Measurements from ENCODE around the gene ZC3H7A. TPM values are rescaled to one million over a fixed set of nuclear protein-coding genes. Genes with fewer than 3 reads are reported as not detected.
"Not testable (repeated sequence)": the region's sequence is repeated elsewhere in the genome, so short reads cannot be mapped to it uniquely, and the experiment has no call there.

Gene ZC3H7A
- total and polyA plus RNA-seq, 8 donors, result 20.0 to 39.6 (median 30.2) TPM

- DNase-seq (no peak), FAIRE-seq (no peak), ATAC-seq (no peak)
- Histone ChIP-seq H3K4me1 (peaks cover 30 to 49% (median 47%) of the 10 kb centered on the region in 3 donors), H3K36me3 (no peaks in the 10 kb centered on the region), H3K27ac (peak overlapping the region in 2 of 4 donors; percentile 63 to 69), H3K27me3 (no peaks in the 10 kb centered on the region), H3K4me3 (no peak overlapping the region), H3K9me3 (no peaks in the 10 kb centered on the region)
- intact Hi-C loops (cut with DNase I), result loop anchor here in 2 of 3 donors (10.0 kb wide), 2 partner anchors 59 to 399 kb away; no protein-coding TSS in a partner anchor
- no peak for TF ChIP-seq CTCF (IDR thresholded peaks at IDR 0.05)
- WGBS, 2 donors, result 67% methylated on average over 7 of the region's 7 CpGs
Observed at GRCh38 chr16:11793840-11794239, 3.2 kb downstream of the ZC3H7A start.

- ATAC-seq (peak; percentile 32 to 51 (median 46)), FAIRE-seq (no peak), DNase-seq (peak; percentile 61 to 75 (median 70))
- intact Hi-C loops (cut with DNase I), result loop anchor here in 2 of 3 donors (10.0 kb wide), 2 partner anchors 58 to 398 kb away; no protein-coding TSS in a partner anchor
- Histone ChIP-seq H3K27ac (peak overlapping the region; percentile 29 to 69 (median 53)), H3K36me3 (no peaks in the 10 kb centered on the region), H3K4me3 (no peak overlapping the region), H3K9me3 (no peaks in the 10 kb centered on the region), H3K27me3 (no peaks in the 10 kb centered on the region), H3K4me1 (peaks cover 25 to 42% (median 39%) of the 10 kb centered on the region in 3 donors)
- no peak for TF ChIP-seq CTCF (IDR thresholded peaks at IDR 0.05)
- 12 to 14% methylated on average over 7 of the region's 7 CpGs for WGBS, 2 donors
Observed at GRCh38 chr16:11792410-11793241, 4.4 kb downstream of the ZC3H7A start.

- Histone ChIP-seq H3K27me3 (no peaks in the 10 kb centered on the region), H3K27ac (peak overlapping the region in 2 of 4 donors; percentile 63 to 69), H3K4me1 (peaks cover 25 to 42% (median 39%) of the 10 kb centered on the region in 3 donors), H3K4me3 (no peak overlapping the region), H3K36me3 (no peaks in the 10 kb centered on the region), H3K9me3 (no peaks in the 10 kb centered on the region)
- WGBS, 2 donors, result 82 to 89% methylated on average over 8 of the region's 8 CpGs
- no peak for TF ChIP-seq CTCF (IDR thresholded peaks at IDR 0.05)
- intact Hi-C loops (cut with DNase I), result loop anchor here in 2 of 3 donors (10.0 kb wide), 2 partner anchors 56 to 396 kb away; no protein-coding TSS in a partner anchor
- ATAC-seq, result no peak
- DNase-seq, result peak in 1 of 6 donors; percentile 35
- no peak for FAIRE-seq
Observed at GRCh38 chr16:11791144-11791828, 5.8 kb downstream of the ZC3H7A start.

GRCh38 chr16:11788914-11789313 lies 8.1 kb downstream of the ZC3H7A start:
- Histone ChIP-seq H3K4me1 (peaks cover 15 to 36% (median 35%) of the 10 kb centered on the region in 3 donors), H3K27ac (no peak overlapping the region), H3K36me3 (no peaks in the 10 kb centered on the region), H3K9me3 (no peaks in the 10 kb centered on the region), H3K27me3 (no peaks in the 10 kb centered on the region), H3K4me3 (no peak overlapping the region)
- FAIRE-seq, result no peak
- TF ChIP-seq CTCF (IDR thresholded peaks at IDR 0.05), result no peak
- DNase-seq, result no peak
- intact Hi-C loops (cut with DNase I), result no loop called here
- WGBS, 2 donors, result 77 to 90% methylated on average over 3 of the region's 3 CpGs
- ATAC-seq, result no peak

- ATAC-seq; intact Hi-C loops (cut with DNase I); H3K27me3 ChIP-seq; H3K9me3 ChIP-seq; H3K36me3 ChIP-seq; H3K4me3 ChIP-seq; DNase-seq; FAIRE-seq: not testable (repeated sequence)
- peak overlapping the region in 1 of 4 donors; percentile 87 for H3K27ac ChIP-seq
- peaks cover 4 to 28% (median 27%) of the 10 kb centered on the region in 3 donors for H3K4me1 ChIP-seq
- WGBS, 2 donors, result 92 to 93% methylated on average over 13 of the region's 13 CpGs
Observed at GRCh38 chr16:11784980-11785599, 12.0 kb downstream of the ZC3H7A start.

GRCh38 chr16:11784381-11784780 lies 12.7 kb downstream of the ZC3H7A start:
- ATAC-seq; DNase-seq; H3K36me3 ChIP-seq; H3K4me3 ChIP-seq; H3K27me3 ChIP-seq; intact Hi-C loops (cut with DNase I); FAIRE-seq; H3K9me3 ChIP-seq: not testable (repeated sequence)
- peaks cover 4 to 28% (median 27%) of the 10 kb centered on the region in 3 donors for H3K4me1 ChIP-seq
- WGBS, 2 donors, result 89 to 91% methylated on average over 6 of the region's 6 CpGs
- H3K27ac ChIP-seq, result peak overlapping the region in 3 of 4 donors; percentile 79 to 87 (median 84)

All from pancreas (tissue), 10 donors.